CD4-positive, alpha-beta T cell (primary cell): ENCODE data around the gene LAGE3. TPM values are rescaled to one million over a fixed set of nuclear protein-coding genes. Genes with fewer than 3 reads are reported as not detected.

Source experiments
- ATAC-seq: fragments of 200-7000 bp; cut with Tn5 transposase; one replicate; pipeline ENCODE4 v1.10.0; 2022; ENCODE audit warnings: mild to moderate bottlenecking; ENCODE audit not compliant: poor library complexity
- CTCF ChIA-PET: fragments of 350-600 bp; sonication (Branson Sonifier 250); formaldehyde crosslinking; loops from one replicate; lab custom pipeline; 2021; ENCODE audit warnings: antibody characterized with exemption, inconsistent platforms; lab: Charles Lee
- POLR2A ChIA-PET: fragments of 350-600 bp; sonication (Branson Sonifier 250); formaldehyde crosslinking; loops from one replicate; lab custom pipeline; 2021; ENCODE audit warnings: antibody characterized with exemption, inconsistent platforms; lab: Charles Lee
- DNase-seq, 14 experiments: peaks; one replicate each; pipeline ENCODE4 v3.0.0-alpha.2; 2013 to 2020; ENCODE audit warnings: mixed read lengths in 2 of 14
- H3K27ac ChIP-seq, 2 donors: one replicate each; pipeline versions ENCODE4 v1.5.1 to v1.7.0; 2013; ENCODE audit warnings: low read length in 2 of 2, low read depth in 1 of 2, mild to moderate bottlenecking in 1 of 2
- H3K27me3 ChIP-seq, 2 experiments: 1 replicate in 1 of 2; 2 replicates in 1 of 2; pipeline versions ENCODE4 v1.6.1 to v1.7.0; 2013; ENCODE audit warnings: low read length in 2 of 2, control low read depth in 1 of 2, mild to moderate bottlenecking in 1 of 2, moderate library complexity in 1 of 2; ENCODE audit not compliant: insufficient read depth in 2 of 2, control insufficient read depth in 1 of 2
- H3K36me3 ChIP-seq: one replicate; pipeline ENCODE4 v1.6.1; 2013; ENCODE audit warnings: low read length, control low read depth; ENCODE audit not compliant: insufficient read depth
- H3K4me1 ChIP-seq: one replicate; pipeline ENCODE4 v1.6.1; 2013; ENCODE audit warnings: low read length, control low read depth; ENCODE audit not compliant: insufficient read depth
- H3K4me3 ChIP-seq: one replicate; pipeline ENCODE4 v1.5.1; 2013; ENCODE audit warnings: mild to moderate bottlenecking, low read length, moderate library complexity
- H3K9me3 ChIP-seq, 2 experiments: 1 replicate in 1 of 2; 2 replicates in 1 of 2; pipeline versions ENCODE4 v1.6.1 to v1.7.0; 2013; ENCODE audit warnings: low read length in 2 of 2, mild to moderate bottlenecking in 2 of 2, control low read depth in 1 of 2, moderate library complexity in 1 of 2; ENCODE audit not compliant: control insufficient read depth in 1 of 2, insufficient read depth in 1 of 2
- H3K27ac Mint-ChIP-seq: one replicate; pipeline ENCODE4 v1.8.0; 2020; ENCODE audit warnings: mixed read lengths
- H3K27me3 Mint-ChIP-seq: one replicate; pipeline ENCODE4 v1.8.0; 2021; ENCODE audit warnings: mixed read lengths
- H3K36me3 Mint-ChIP-seq: one replicate; pipeline ENCODE4 v1.8.0; 2021; ENCODE audit warnings: low read depth, mixed read lengths
- H3K4me1 Mint-ChIP-seq: one replicate; pipeline ENCODE4 v1.8.0; 2021; ENCODE audit warnings: low read depth, mixed read lengths
- H3K4me3 Mint-ChIP-seq: one replicate; pipeline ENCODE4 v1.8.0; 2020; ENCODE audit warnings: mild to moderate bottlenecking, mixed read lengths
- H3K9me3 Mint-ChIP-seq: one replicate; pipeline ENCODE4 v1.8.0; 2020; ENCODE audit warnings: mixed read lengths
- intact Hi-C, 2 experiments: fragments of 100-400 bp; cut with DNase I in 1 of 2; cut with micrococcal nuclease in 1 of 2; formaldehyde crosslinking; loops; one replicate each; pipeline versions ENCODE4 v1.15.1 to v1.9.0; 2023 to 2025; cut with DNase I, micrococcal nuclease
- total RNA-seq, 174 experiments: library from RNA in 2 of 174; stranded (reverse) in 2 of 174; gene quantifications; one replicate each; pipeline ENCODE4 v1.2.3 and lab custom pipeline; 2021 to 2026
- TF ChIP-seq, protein P1 (sequence below): fragments of 200-600 bp; IDR thresholded peaks from one replicate; pipeline ENCODE4 v1.8.0; 2022; ENCODE audit warnings: antibody characterized with exemption, mild to moderate bottlenecking

Gene LAGE3
- total RNA-seq, 2 experiments from 2014 or later = 5.7 to 6.6 TPM

DNA sequence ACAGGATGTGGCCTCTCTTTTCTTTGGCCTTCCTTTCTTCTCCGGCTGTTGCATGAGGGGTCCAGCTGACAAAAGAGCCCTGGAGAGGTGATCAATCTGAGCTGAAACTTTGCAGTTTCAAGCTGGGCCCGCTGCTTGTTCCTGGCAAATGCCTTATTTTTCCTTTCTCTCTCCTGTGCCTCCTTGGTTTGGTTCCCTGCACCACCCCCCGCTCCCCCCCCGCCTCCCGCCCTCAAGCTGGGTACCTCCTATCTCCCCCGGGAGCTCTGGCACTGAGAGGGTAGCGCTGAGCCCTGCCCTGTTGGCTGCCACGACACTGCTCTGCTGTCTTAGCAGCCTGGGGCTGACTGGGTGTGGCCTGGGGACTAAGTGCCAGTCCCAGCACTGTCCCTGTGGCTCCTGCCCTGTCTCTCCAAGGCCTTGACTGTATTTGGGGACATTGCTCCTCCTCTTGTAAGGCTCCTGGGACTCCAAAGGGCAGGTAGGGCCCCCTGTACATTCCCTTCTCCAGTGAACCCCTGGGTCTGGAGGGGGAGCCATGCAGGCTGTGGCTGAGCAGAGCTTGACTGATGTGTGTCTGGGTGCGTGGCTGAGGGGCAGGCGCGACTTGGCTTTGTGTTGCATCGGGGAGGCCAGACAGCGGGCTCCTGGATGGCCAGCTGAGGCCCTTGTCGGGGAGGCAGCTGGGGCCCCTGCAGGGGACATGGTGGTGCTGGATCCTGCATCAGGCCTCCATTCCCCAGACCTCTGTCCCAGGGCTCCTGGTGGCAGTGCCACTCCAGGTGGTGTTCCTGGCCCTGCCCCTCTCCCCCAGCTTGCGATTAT, 19.9 kb downstream of the LAGE3 start:
- Mint-ChIP-seq H3K4me3 (peak overlapping the region; percentile 86), H3K27me3 (no peaks in the 10 kb centered on the region), H3K27ac (peak overlapping the region; percentile 54), H3K4me1 (peaks cover 11% of the 10 kb centered on the region), H3K36me3 (peaks cover 19% of the 10 kb centered on the region), H3K9me3 (no peaks in the 10 kb centered on the region)
- Histone ChIP-seq H3K4me3 (peak overlapping the region; percentile 67), H3K4me1 (peaks cover 23% of the 10 kb centered on the region), H3K27me3 (no peaks in the 10 kb centered on the region), H3K9me3 (no peaks in the 10 kb centered on the region), H3K27ac (no peak overlapping the region), H3K36me3 (peaks cover 22% of the 10 kb centered on the region)
- TF ChIP-seq, protein P1, sequence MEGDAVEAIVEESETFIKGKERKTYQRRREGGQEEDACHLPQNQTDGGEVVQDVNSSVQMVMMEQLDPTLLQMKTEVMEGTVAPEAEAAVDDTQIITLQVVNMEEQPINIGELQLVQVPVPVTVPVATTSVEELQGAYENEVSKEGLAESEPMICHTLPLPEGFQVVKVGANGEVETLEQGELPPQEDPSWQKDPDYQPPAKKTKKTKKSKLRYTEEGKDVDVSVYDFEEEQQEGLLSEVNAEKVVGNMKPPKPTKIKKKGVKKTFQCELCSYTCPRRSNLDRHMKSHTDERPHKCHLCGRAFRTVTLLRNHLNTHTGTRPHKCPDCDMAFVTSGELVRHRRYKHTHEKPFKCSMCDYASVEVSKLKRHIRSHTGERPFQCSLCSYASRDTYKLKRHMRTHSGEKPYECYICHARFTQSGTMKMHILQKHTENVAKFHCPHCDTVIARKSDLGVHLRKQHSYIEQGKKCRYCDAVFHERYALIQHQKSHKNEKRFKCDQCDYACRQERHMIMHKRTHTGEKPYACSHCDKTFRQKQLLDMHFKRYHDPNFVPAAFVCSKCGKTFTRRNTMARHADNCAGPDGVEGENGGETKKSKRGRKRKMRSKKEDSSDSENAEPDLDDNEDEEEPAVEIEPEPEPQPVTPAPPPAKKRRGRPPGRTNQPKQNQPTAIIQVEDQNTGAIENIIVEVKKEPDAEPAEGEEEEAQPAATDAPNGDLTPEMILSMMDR = no peak
- ATAC-seq (peak; percentile 48), DNase-seq (peak in 5 of 14 experiments; percentile 13 to 40 (median 30))
- ChIA-PET POLR2A (interaction anchor here (0.6 to 1.8 kb wide), 9 partner anchors 13 to 61 kb away, joined by 3 to 8 read pairs (median 4); partner anchors contain the start of genes FAM3A, FAM50A, RPL10 and SLC10A3), CTCF (no interaction called here)
- intact Hi-C loops = loop anchor here in 1 of 2 experiments (1.0 to 2.0 kb wide), 3 partner anchors 19 to 31 kb away; partner anchors contain the start of genes GDI1 and SLC10A3

DNA sequence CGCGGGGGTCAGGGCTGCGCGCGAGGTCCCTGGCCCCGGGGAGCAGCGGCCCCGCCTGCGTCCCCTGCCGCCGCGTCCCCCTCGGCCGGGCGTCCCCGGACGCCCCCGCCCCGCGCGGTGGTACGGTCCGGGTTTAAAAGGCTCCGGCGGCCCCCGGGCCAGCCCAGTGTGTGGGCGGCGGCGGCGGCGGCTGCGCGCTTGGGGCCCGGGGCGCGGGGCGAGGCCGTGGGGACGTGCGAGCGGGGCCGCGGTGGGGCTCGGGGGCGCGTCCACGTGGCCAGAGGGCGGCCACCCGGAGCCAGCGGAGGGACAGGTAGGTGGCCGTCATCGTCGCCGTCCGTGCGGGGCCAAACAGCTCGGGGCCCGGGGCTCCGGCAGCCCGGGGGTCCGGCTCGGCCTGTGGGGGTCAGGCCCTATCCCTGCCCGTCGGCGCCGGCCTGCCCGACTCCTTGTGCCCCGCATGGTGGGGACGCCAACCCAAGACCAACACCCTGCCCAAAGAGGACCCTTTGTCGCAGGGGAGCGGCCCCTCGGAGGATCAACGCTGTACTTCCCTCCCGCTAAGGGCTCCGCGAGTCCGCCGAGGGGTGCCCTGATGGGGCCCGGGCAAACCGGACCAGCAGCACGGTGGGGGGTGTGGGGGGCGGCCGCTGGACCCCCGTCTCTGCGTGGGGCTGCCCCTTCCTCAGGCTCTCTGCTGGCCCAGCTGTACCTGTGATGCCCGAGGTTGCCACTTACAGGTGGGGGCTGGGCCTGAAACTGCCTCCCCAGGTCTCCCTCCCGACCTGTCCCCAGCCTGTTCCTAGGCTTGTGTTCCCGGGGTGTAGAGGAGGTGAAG, 20.7 kb downstream of the LAGE3 start, which contains the start of gene PLXNA3:
Gene PLXNA3, plus strand, starts transcription at position 166 of the 838 bp plus-strand sequence. CDS start 1,903 bp downstream, outside the sequence.
- Histone ChIP-seq H3K4me1 (peaks cover 23% of the 10 kb centered on the region), H3K4me3 (peak within 1 kb of the TSS; percentile 67), H3K9me3 (no peaks in the 10 kb centered on the region), H3K27me3 (no peaks in the 10 kb centered on the region), H3K27ac (no peak within 1 kb of the TSS), H3K36me3 (peaks cover 16% of the 10 kb centered on the region)
- TF ChIP-seq, protein P1 = no peak
- ATAC-seq (peak; percentile 79), DNase-seq (peak; percentile 41 to 84 (median 64))
- POLR2A ChIA-PET = interaction anchor here (0.8 to 1.8 kb wide), 10 partner anchors 17 to 60 kb away, joined by 4 to 8 read pairs (median 4); partner anchors contain the start of genes RPL10, SLC10A3 and UBL4A
- H3K36me3 Mint-ChIP-seq = peaks cover 19% of the 10 kb centered on the region
- intact Hi-C loops = loop anchor here in 1 of 2 experiments (1.0 to 2.0 kb wide), 3 partner anchors 20 to 32 kb away; partner anchors contain the start of genes GDI1 and SLC10A3
- peaks cover 11% of the 10 kb centered on the region for H3K4me1 Mint-ChIP-seq
- CTCF ChIA-PET = no interaction called here
- H3K27ac Mint-ChIP-seq = peak within 1 kb of the TSS; percentile 83
- H3K4me3 Mint-ChIP-seq = peak within 1 kb of the TSS; percentile 92
- no peaks in the 10 kb centered on the region for H3K9me3 Mint-ChIP-seq
- no peaks in the 10 kb centered on the region for H3K27me3 Mint-ChIP-seq
